GM04504 (cell line): ENCODE measurements around the gene FAM163A.
"Not testable (repeated sequence)": the region's sequence is repeated elsewhere in the genome, so short reads cannot be mapped to it uniquely, and the experiment has no call there.

Source experiments
- DNase-seq: peaks from one replicate; pipeline ENCODE4 v3.0.0-alpha.2; 2012; ENCODE audit warnings: low read depth

Gene FAM163A

DNA sequence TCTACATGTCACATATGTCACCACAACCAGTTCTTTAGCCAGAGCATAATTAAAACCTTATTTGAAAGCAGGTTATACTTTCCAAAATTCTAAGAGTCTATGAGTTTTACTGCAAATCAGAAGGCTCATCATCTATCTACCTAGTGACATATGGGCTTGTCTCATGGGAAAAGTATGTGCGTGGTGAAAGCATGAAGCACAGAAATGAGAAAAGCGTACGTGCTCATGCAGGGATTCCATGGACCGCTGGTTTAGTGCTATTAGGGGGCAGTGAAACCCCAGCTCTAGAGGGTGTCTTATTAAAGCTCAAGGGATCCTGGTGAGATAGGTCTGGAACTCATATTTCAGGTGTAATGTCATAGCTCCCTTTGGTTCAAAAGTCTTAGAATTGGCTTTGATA lies 50.2 kb downstream of the FAM163A start:
- no peak for DNase-seq

DNA sequence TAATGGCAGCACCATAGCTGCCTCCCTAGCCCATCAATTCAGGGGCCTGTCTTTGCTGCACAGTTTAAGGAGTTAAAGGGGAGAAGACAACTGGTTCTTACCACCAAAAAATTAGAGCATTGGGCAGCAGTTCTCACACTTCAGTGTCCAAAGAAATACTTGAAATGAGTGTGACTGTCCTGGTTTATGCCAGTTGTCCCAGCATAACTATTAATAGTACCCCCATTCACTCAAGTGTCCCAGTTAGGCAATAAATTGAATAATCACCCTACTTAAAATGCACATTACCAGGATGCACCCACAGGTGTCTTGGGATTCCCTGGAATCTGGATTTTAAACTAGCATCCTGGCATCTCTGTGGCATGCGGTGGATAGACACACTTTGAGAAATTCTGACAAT lies 51.1 kb downstream of the FAM163A start:
- no peak for DNase-seq

DNA sequence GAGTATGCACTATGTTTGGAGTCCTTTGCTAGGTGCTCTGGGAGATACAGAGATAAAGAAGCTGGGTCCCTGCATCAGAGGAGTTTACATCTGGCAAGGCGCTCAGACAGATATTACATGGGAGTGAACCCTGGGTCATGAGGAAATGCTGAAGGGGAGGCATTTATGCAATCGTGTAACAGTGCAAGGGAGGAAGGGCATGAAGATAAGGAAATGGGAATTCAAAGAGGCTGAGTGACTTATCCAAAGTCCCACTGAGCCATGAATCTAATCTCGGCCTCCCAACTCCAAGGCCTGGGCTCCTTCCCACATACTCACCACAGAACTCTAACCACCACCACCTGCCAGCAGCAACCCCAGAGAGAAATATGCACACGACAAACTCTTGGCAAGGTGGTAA lies 51.6 kb downstream of the FAM163A start:
- no peak for DNase-seq

DNA sequence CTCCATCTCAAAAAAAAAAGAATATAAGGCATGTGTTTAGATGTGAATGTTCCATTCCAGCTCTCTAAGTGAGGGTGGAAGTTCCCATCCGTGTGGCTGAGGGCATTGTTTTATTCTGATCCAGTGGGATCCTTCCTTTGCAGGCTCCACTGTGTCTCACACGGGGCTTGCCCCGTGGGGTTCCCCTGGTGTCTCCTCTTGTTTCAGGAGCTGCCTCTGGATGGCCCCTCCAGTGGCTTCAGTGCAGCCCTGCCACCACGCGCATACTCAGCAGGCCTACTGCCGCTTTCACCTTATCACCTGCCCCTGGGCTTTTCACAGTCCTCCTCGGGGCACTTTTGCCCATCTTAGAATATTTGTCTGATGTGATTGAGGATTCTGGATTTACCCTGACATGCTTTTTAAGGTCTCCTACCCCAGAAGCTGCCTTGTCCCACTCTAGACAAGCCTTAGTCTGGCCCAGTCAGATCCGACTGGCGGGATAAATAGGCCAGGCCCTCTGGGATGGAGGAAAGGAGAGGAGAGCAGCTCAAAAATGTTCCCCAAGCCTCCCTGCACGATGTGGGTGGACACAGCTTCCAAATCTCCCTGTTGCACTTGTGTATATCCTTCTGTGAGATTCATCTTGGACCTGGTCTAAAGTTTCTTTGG lies 55.2 kb downstream of the FAM163A start:
- no peak for DNase-seq

DNA sequence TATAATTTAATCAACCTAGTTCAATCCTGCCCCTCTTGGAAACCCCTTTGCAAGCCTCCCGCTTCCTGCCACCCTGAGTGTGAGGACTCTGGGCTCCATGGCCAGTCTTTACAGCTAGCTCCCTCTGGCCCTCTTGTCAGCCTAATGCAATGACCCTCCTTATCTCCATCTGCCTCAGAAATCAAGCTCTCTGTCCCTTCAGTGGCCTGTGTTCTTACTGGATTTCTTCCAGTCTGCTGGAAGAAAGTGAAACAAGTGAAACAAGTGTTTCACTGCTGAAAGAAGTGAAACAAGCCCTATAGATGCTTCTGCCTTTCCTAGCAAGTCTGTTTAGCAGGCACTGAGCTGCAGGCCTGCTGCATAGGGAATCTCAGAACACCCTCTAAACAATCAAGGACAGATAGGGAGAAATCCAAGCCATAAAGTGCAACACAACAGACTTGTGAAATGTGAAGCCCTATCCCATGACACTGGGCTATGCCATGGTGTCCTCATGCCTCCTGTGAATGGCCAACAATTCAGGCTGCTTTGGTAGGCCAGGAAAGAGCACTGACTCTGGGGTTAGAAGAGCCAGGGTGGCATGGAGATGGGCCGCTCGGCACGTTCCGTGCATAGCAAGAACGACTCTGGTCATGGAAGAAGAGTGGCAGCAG lies 55.9 kb downstream of the FAM163A start:
- no peak for DNase-seq

DNA sequence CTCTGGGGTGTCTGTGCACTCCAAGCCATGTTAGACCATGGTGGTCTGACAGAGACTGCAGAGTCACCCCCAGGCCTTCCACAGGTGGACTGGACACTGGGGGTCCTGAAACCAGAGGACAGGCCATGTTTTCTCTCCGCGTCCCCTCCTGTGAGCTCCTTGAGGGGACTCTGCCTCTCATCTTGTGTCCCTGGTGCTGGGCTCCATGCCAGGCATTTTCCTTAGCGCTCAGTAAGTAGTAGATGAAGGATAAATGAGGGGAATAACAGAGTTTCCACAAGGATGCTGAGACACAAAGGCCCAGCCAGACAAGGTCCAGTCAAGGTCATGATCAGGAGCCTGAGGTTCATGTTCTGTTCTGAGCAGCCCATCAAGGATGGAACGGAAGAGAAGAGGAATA lies 57.4 kb downstream of the FAM163A start:
- no peak for DNase-seq

DNA sequence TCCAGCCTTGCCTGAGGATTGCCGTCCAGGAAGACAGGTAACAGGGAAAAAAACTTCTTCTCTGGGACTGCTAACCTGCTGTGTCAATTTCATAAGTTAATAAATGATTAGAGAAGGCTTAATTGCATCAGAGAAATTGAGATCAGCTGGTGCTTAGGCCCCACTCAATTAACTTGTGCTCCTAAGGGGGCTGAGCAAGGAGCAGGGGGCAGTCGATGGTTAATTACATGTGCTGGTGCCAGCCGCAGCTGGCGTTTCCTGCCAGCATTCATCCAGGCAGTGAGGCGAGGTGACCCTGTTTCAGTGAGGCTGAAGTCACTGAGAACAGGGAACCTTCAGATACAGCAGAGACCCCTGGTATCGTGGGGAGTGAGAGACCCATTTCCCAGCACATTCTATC lies 60.0 kb downstream of the FAM163A start:
- DNase-seq = no peak

DNA sequence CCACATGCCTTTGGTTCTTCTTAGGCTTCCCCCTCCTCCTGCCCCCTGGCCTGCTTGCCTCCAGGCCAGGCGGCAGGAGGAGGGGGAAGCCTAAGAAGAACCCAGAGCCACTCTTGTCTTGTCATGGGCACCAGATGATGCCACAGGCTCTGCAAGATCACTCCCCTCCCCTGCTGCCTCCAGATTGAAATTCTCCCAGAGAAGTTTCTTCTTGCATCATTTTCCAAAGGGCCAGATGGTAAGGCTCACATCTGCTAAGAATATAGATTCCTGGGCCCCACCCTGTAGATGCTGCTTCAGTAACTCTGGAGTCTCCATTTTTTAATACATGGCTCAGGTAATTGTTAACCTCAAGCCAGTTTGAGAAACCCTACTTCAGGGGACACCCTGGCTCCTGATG lies 60.8 kb downstream of the FAM163A start:
- no peak for DNase-seq

DNA sequence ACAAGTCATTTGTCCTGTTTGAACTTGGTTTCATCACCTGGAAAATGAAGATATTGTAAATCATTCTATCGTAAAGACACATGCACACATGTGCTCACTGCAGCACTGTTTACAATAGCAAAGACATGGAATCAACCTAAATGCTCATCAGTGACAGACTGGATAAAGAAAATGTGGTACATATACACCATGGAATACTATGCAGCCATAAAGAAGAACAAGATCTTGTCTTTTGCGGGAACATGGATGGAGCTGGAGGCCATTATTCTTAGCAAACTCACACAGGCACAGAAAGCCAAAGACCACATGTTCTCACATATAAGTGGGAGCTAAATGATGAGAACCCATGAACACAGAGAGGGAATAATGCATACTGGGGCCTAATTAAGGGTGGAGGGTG lies 61.3 kb downstream of the FAM163A start:
- DNase-seq = not testable (repeated sequence)

DNA sequence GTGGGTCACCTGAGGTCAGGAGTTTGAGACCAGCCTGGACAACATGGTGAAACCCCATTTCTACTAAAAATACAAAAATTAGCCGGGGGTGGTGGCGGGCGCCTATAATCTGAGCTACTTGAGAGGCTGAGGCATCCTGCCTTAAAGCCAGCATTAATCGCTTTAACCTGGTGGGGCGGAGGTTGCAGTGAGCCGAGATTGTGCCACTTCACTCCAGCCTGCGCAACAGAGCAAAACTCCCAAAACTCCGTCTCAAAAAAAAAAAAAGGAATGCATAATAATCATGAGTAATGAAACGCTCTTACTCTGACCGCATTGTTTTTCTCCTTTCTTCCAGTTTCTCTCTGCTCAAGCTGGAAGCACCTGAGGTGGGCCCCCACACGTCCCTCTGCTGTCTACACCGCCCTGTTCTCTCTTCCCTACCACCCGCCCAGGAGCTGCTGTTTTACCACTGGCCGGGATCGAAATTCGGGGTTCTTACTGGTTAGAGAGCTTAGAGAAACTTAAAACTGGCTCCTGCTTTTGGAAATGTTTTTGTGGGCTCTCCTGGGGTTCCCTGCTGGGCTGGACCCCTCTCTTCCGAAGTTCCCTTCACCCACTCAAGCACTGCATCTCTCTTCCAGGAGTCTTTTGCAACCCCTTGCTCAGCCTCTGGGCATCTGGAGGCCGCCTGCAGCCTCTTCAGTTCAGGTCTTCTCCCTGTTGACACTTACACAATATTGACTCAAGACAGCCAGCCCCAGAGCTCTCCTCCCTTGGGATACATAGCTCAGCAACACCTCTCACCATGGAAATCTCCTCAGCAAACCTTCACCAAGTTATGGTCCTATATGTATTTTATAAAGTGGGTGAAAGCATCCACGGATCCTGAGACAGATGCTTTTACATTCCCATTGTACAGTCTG lies 62.5 kb downstream of the FAM163A start:
- no peak for DNase-seq

DNA sequence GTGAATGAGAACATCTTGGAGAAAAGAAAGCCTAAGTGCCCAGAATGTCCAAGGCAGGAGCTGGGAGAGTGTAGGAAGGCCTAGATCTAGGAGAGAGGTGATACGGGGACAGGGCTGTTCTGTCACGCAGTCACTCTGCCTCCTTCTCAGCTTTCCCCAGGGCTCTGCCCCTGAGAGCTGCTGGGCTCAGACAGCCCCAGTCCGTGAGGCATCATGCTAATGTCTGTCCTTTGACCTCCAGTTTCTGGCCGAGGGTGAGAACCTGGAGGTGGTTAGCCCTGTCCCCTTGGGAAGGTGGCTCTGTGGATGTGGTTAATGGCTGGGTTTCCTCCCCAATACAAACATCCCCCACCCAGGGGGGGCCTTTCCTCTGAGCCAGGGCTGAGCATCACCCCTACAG lies 63.2 kb downstream of the FAM163A start:
- DNase-seq = no peak

DNA sequence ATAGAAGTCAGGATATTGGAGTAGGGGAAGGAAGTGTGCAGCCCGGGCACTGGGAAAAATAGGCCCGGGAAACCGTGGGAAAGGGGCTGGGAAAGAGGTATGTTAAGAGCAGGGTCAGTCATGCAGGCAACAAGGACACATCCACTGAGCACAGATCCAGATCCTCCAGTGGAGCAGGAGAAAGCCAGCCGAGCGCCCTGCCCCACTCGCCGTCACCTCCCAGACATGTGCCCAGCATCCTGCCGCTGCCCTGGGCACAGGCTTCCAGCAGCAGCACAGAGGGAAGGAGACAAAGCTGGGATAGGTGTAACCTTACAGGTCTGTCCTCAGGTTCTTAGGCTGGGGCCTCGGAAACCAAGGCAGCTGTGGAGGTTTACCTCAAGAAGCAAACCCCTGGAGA lies 64.2 kb downstream of the FAM163A start:
- no peak for DNase-seq

DNA sequence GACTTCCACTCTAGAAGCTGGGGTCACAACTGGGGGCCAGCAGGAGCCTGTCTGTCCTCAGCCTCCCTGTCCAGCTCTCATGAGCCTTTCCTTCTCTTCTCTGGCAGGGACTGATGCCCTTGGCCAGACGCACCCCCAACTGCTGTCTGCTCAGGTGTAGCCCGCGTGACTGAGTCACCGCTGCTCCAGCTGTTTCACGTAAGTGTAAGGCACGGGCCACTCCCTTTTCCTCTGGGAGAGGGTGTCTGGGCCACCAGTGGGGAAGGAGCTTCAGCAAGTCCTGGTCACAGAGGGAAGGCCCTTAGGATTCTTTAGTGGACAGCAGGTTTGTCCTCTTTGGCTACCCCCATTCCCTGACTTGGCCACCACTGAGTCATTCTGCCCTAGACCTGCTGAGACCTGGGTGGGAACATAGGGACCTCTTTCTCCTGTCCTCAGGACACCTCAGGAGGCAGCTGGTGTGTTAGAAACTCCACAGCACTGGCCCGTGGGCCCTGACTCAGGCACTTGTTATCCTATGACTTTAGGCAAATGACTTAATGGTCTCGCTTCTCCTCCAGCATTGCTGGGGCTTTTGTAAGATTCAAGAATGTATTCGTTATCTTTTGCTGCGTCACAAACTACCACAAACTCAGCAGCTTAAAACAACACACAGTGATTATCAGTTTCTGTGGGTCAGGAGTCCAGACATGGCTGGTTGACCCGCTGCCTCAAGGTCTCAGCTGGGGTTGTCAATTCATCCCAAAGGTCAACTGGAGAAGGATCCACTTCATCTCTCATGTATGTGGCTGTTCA lies 64.8 kb downstream of the FAM163A start:
- no peak for DNase-seq

DNA sequence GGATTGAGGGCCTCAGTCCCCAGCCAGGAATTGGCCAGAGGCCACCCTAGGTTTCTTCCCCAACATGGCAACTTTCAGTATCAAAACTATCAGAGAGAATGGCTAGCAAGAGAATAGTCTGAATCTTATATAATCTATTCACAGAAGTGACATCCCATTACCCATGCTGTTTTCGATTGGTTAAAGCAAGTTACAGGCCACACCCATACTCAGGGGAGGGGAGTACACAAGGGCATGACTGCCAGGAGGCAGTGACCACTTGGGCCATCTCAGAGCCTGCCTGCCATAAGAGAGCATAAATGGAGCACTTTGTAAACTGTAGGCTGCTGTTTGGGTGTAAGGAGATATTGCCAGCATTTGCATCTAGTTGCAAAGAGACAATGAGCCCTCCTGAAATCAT lies 65.4 kb downstream of the FAM163A start:
- no peak for DNase-seq

DNA sequence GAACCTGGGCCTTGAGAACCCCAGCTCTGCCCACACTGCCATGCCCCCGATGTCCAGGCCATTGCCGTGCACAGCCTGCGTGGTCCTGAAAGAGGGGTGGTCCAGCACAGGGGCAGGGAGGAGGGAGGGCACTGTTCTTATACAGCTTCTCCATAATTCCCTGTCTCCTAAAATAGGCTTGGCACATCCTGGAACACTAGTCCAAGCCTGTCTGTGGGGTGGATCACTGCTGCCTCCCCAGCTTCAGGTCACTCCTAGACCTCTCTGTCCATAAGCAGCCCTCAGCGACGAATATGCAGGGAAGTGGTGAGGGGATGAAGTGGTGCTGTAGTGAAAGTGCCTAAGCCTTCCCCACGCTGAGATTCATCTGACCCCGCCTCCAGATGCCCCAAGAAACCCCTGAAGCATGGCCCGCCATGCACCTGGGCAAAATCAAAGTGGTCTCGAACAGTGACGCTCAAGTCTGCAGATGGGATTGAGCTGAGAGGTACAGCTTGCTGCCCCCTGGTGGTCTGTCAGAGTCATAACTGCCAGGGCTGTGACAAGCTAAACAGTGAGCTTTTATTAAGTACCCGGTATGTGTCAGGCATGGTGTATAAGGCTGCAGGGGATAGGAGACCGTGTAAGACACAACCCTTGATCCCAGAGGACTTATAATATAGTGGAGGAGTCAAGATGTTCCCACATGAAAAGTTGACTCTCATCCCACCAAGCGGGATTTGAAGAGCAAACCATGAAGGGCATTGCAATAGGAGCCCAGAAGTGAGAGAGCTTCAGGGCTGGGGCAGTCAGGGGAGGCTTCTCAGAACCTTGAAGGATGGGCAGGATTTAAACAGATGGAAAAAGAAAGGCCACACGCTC lies 66.6 kb downstream of the FAM163A start:
- peak; percentile 25 for DNase-seq

DNA sequence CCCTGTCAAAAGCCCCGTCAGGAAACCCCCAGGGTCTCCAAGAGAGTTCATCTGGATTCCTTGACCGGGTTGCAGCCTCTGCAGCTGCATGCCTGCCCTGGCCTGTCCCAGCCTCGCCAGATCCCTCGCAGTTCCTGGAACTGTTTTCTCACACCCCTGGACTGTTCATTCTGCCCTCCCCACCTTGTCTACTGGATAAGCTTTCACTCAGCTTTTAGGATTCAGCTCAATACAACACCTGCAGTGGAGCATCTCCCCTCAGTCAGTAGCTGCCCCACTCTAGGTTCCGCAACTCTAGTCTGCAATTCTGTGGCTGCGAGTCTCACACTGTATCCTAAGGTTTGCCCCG lies 67.2 kb downstream of the FAM163A start:
- no peak for DNase-seq

DNA sequence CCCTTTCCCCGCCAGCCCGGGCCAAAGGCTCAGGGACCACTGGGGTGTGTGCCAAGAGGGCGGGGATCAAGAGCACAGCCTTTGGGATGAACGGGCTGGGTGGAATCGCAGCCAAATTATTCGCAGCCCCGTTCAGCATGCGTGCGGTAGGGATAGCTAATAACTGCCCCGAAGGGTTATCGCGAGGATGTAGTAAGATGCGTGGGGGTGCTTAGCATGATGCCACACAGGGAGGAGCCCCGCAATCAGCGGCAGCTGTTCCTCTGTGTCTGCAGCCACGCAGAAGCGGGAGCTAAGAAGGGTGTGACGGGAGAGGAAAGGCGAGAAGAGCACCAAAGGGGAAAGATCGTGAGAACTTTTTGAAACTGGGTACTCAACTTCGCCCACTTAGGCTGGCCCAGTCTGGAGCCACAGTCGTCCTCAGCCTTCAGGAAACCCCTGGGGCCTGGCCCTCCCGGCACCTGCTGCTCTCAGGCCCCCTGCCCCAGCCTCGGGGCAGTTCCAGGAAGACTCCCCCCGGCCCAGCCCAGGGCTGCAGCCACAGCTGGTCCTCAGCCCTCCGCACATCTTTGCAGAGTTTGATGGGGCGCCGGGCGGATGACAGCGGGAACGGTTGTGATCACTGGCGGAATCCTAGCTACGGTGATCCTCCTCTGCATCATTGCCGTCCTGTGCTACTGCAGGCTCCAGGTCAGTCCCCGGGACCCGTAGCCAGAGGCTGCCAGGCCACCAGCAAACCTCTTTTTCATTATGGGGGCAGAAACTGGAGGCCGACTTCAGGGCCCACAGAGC lies 69.6 kb downstream of the FAM163A start:
- DNase-seq = no peak

DNA sequence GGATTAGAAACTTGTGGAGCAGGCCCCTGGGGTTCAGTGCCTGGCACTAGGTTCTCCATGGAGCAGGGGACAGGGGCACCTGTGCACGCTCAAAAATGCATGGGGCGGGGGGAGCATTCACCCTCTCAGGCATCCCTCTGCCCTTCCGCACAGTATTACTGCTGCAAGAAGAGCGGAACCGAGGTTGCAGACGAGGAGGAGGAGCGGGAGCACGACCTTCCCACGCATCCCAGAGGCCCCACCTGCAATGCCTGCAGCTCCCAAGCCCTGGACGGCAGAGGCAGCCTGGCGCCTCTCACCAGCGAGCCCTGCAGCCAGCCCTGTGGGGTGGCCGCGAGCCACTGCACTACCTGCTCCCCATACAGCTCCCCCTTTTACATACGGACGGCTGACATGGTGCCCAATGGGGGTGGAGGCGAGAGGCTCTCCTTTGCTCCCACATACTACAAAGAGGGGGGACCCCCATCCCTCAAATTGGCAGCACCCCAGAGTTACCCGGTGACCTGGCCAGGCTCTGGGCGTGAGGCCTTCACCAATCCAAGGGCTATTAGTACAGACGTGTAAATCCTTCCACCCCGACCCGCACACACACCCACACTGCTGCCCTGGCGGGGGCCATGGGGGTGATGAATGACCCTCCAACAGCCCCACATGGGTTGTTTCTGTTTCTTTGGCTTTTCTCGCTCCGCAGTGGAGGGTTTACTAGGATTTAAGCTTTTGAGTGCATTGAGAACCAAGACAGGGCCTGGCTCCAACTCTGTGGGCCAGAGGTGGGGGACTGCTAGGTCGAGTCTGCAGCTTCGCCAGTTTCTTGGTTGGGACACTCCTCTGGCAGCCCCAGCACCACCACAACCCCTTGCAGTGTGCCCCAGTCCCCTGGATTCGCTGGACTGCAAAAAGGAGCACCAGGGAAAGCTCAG lies 70.8 kb downstream of the FAM163A start:
- no peak for DNase-seq

DNA sequence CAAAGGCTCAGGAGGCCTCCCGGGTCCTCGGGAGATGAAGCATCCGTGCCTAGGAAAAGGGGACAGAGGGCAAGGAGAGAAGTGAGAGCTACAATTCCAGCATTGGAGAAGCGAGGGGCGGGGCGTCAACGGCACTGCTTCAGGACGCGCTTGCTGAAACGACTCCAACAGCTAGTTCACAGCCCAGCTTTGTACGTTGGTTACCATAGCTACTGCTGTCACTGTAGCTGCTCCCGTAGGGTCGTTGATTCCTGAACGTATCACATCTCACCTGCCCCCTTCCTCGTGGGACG lies 71.4 kb downstream of the FAM163A start:
- no peak for DNase-seq

DNA sequence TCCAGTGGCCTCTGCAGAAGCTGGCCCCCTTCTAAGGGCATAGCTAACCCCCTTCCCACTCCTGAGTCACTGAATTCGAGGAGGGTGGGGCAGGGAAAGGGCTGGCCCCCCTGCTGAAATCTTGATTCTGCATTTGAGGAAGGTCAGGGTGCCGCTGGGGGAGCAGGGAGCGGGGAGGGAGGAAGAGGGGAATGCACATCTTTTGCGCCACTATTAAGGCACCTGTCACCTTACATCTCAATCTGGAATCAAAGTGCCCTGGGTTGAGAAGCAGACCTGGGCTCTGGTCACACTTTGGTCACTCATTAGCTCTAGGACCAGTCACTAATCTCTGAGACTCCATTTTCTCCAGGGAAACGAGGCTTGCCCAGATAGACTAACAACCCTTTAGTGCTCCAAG lies 72.5 kb downstream of the FAM163A start:
- no peak for DNase-seq
